HG03196 (cell line): ENCODE measurements around the gene ACOT7.

Experiments
- ATAC-seq: cut with Tn5 transposase; IDR thresholded peaks from one replicate; pipeline ENCODE4 v1.9.1; 2021; ENCODE audit not compliant: unreplicated experiment

ACOT7 gene

GRCh38 chr1:6273380-6273891, 120.1 kb downstream of the ACOT7 start:
- no peak for ATAC-seq

GRCh38 chr1:6272868-6273267, 120.7 kb downstream of the ACOT7 start:
- no peak for ATAC-seq

GRCh38 chr1:6272452-6272851, 121.1 kb downstream of the ACOT7 start:
- ATAC-seq, result no peak

GRCh38 chr1:6271554-6271953, 122.0 kb downstream of the ACOT7 start:
- ATAC-seq, result no peak

- no peak for ATAC-seq
Measured at GRCh38 chr1:6271006-6271405, 122.6 kb downstream of the ACOT7 start.

- no peak for ATAC-seq
Measured at GRCh38 chr1:6270401-6270800, 123.2 kb downstream of the ACOT7 start.

- no peak for ATAC-seq
Measured at GRCh38 chr1:6269720-6270400, 123.7 kb downstream of the ACOT7 start.

- ATAC-seq, result no peak
Measured at GRCh38 chr1:6269296-6269695, 124.3 kb downstream of the ACOT7 start.

GRCh38 chr1:6268415-6268814, 125.2 kb downstream of the ACOT7 start:
- no peak for ATAC-seq

GRCh38 chr1:6267686-6268322, 125.8 kb downstream of the ACOT7 start:
- no peak for ATAC-seq

GRCh38 chr1:6266641-6267040, 126.9 kb downstream of the ACOT7 start:
- ATAC-seq, result no peak

GRCh38 chr1:6265151-6265550, 128.4 kb downstream of the ACOT7 start:
- no peak for ATAC-seq

GRCh38 chr1:6263716-6264115, 129.9 kb downstream of the ACOT7 start:
- no peak for ATAC-seq

- ATAC-seq, result no peak
Measured at GRCh38 chr1:6262555-6263420, 130.8 kb downstream of the ACOT7 start.

GRCh38 chr1:6261615-6261995, 132.0 kb downstream of the ACOT7 start:
- no peak for ATAC-seq

GRCh38 chr1:6260961-6261614, 132.5 kb downstream of the ACOT7 start, which contains the start of gene GPR153:
Gene GPR153, minus strand, starts transcription at chr1:6261098. Its CDS starts 6,193 bp downstream, at chr1:6254905.
- no peak for ATAC-seq

- ATAC-seq, result no peak
Measured at GRCh38 chr1:6260433-6260934, 133.1 kb downstream of the ACOT7 start.

- no peak for ATAC-seq
Measured at GRCh38 chr1:6259491-6260362, 133.8 kb downstream of the ACOT7 start.

GRCh38 chr1:6258675-6259074, 134.9 kb downstream of the ACOT7 start:
- no peak for ATAC-seq

GRCh38 chr1:6257541-6258069, 136.0 kb downstream of the ACOT7 start:
- ATAC-seq, result no peak
